Stimulated activated naive CD8-positive, alpha-beta T cell treated with anti-CD3 and anti-CD28 coated beads, Interleukin-15, Interleukin-2, amounts not matched to agents 100 U/mL and 50 U/mL, for 24 hours (primary cell): Measurements from ENCODE around the gene SLBP.

ENCODE experiments used
- ATAC-seq: fragments of 150-1000 bp; cut with Tn5 transposase; one replicate; pipeline ENCODE4 v1.10.0; 2021
- DNase-seq: peaks from one replicate; pipeline ENCODE4 v3.0.0; 2021

Gene SLBP

DNA sequence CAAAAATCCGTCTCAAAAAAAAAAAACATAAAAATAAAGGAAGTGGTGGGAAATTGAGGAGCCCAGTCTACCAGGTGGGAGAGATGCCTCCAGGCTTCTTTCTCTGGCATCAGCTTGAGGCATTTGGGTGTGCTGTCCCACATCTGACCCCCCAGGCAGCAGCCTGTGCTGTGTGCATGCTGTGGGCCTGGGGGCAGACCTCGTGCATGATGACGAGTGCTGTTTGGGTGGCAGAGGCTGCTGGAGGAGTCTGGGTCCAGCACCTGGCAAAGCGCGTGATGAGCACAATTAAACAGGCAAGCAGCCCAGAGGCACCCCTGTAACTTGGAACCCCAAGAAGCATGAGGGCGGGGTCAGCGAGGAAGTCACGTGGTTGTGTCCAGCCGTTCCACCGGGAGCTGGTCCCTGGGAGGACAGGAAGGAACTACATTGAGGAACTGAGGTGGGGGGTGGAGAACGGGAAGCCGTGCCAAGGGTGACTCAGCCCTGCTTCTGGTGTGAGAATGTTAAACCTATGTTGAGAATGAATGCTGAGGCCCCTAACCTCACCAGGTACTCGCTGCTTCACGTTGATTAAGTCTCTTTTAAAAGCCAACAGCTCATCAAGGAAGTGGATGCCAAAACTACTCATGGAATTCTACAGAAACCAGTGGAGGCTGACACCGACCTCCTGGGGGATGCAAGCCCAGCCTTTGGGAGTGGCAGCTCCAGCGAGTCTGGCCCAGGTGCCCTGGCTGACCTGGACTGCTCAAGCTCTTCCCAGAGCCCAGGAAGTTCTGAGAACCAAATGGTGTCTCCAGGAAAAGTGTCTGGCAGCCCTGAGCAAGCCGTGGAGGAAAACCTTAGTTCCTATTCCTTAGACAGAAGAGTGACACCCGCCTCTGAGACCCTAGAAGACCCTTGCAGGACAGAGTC is 15.3 kb upstream of the SLBP start:
- ATAC-seq (no peak), DNase-seq (no peak)

DNA sequence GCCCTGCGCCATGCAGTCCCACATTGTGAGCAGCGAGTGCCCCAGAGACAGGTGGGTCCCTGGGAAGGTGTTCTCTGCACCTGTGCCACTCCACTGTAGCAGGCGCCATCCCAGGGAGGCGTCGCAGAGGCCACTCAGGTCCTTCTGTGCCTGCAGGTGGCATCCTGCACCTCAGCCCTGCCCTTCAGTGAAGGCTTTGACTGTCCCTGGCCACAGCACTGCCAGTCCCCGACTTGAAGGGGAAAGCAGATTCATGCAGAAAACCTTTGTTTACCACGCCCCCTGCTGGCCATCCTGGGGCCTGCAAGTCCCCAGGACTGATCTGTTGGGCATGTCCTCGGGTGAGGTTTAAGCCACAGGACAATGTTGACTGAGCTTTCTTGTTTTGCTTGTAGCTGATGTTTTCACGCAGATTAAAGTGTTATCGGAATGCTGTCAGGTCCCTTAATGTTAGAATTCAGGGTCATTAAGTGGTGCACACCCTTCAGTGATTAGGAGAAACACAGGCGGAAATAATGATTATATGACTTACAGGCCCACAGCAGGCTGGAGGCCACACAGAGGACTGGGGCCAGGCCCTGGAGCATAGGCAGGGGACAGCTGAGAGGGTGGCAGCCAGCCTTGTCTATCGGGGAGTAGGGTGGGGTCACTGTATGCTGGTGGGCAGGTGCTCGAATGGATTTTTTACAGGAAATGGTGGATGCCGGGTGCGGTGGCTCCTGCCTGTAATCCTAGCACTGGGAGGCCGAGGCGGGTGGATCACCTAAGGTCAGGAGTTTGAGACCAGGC is 14.2 kb upstream of the SLBP start:
- DNase-seq (peak; percentile 90), ATAC-seq (peak; percentile 16)

DNA sequence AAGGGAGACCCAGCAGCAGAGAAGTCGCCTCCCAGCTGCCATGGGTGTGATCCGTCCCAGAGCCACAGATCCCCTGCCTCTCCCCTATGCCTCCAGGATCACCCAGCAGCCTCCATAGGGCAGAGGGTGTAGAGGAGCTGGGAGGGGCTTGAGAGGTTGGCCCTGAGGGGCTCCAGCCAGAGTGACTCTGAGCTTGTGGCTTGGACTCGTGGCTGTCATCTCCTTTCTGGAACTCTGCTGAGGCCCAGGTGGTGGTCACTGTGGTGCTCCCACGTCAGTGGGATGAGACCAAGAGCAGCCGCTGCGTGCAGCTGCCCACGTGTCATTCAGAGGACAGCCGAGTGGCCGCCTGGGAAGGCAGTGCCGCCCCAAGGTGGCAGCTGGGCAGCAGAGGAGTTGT is 13.4 kb upstream of the SLBP start:
- ATAC-seq (no peak), DNase-seq (no peak)

DNA sequence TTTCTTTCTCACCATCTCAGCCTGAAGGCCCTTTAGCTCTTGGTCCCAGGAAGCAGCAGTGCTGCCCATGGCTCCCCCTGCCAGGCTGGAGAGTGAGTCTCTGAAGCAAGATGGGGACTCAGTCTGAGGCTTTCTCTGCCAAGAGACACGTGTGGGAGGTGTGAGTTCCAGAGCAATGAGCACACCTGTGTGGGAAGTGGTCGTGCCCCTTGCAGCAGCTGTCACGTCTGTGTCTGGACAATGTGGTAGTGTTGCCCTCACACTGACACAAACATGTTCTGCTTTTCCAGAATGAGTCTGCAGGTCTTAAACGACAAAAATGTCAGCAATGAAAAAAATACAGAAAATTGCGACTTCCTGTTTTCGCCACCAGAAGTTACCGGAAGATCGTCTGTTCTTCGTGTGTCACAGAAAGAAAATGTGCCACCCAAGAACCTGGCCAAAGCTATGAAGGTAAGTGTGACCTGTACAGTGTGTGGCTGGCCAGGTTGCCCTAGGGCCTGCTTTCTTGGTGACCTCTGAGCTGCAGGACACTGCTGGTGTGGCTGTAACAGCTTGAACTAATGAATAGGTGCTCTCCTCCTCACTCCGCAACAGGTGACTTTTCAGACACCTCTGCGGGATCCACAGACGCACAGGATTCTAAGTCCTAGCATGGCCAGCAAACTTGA is 11.1 kb upstream of the SLBP start:
- peak; percentile 39 for ATAC-seq
- DNase-seq, result peak; percentile 62

DNA sequence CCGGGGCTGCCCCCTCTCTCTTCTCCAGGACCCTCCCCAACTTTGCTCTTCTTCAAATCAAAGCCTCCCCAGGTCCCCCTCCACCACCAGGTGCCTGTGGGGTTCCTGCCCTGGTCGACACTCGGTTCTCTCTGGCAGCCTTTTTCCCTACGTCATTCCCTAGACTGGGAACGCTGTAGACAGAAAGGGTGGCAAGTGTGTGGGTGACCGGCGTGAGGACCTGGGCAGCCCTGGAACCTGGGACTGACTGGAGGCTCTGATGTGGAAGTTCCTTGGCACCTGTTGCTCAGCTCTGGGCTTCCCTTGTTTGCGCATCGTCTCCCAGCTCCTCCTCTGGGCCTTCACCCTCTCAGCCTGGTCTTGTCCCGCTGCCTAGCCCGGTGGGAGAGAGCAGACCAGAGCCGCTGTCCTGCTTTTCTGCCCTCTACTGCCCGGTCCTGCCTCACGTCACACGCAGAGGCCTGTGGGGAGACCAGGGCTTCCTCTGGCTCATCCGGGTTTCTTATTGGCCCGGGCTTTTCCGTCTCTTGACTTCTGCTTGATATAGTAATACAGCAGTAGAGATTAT is 10.5 kb upstream of the SLBP start:
- no peak for ATAC-seq

DNA sequence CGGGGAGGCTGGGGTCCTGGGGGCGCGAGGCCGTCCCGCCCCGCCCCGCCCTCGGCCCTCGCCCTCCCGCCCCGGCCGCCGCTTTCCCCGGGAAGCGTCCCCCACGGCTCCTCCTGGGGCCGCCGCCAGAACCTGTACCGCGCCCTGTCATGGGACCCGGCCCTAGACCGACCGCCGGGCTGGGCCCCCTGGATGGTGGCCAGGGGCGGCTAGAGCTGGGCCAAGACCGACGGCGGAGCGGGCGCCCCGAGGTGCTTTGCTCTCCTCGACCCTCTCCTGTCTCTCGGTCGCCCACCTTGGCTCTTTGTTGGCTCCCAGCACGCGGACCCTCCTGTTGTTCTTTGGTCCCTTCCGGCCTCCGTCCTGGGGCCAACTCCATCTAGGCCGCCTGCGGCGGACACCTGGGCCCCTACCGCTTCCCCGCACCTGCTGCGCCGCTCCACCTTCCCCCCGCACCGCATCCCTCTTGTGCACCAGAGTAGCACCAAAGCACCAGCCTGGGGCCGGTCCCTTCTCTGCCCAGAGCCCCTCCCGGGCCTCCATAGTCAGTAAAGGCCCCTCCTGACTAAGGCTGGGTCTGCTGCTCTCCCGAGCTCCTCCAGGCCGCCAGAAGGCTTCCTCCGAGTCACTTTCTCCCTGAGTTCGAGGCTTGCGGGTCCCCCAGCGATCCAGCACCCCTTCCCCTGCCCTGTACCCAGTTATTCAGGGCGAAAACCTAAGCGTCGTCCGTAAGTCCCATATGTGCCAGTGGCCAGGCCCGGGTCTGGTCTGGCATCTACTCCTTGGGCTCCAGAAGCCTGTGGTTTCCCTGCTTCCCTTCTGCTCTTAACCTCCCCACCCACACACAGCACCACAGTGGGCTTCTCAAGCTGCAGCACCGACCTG is 9.8 kb upstream of the SLBP start:
- ATAC-seq (no peak), DNase-seq (peak; percentile 44)

More for the DNA sequence above, 10.5 kb upstream of the SLBP start:
- DNase-seq, result no peak

DNA sequence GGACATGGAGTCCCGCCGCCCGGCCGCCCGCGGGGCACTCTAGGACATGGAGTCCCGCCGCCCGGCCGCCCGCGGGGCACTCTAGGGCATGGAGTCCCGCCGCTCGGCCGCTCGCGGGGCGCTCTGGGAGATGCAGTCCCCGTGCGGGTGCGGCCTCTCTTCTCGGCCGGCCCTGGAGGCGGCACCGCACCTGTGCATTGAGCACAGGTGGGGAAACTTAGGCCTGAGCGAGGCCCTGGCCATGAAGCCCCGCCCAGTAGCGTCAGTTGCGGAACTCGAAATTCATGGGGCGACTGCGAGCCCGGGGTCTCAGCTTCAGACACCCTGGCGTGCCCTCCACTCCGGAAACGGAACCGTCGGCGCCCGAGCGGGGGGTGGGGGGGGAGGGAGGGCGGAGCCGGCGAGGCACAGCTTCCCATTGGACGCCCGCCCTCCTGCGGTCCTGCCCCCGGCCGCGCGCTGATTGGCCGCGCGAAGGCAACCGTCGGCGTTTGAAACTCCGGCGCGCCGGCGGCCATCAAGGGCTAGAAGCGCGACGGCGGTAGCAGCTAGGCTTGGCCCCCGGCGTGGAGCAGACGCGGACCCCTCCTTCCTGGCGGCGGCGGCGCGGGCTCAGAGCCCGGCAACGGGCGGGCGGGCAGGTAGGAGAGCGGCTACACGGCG is 9.0 kb upstream of the SLBP start, which contains the start of the genes TACC3 and TMEM129:
Gene TACC3, plus strand, starts transcription at position 519 of the 663 bp plus-strand sequence. CDS start 1,901 bp downstream, outside the sequence.
Gene TMEM129, minus strand, starts transcription at position 321 of the 663 bp plus-strand sequence. CDS start 486 bp downstream, outside the sequence.
- peak; percentile 85 for ATAC-seq
- peak; percentile 92 for DNase-seq

DNA sequence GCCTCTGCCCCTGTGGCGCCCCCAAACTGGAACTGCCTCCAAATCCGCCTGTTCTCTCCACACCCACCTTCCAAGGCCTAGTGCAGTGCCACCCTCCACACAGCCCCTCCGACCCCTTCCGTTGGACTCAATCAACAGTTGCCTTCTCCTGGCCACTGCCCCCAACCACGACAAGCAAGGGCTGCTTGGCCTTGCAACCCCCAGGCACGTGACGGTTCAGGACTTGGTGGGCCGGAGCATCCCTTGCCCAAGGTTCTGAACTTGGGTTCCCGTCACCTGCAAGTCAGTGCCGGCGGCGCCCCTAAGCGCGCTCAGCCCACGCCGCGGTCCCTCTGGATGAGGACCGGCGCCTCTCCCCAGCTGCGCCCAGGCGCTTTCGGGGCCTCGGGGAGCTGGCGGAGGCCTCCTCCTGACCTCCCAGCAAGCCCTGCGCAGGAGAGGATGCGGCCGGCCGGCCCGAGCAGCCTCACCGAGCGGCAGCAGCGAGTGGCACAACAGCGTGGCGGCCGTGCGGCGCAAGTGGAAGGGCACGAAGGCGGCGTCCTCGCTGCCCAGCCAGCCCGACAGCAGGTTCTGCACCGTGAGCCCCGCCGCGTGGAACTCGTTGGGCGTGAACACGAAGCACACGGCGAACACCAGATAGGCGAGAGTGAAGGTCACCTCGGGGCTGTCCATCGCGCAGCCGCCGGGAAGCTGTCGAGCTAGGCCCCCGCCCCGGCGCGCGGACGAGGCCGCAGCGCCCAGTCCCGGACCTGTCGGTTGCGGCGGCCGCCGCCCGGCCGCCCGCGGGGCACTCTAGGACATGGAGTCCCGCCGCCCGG is 8.3 kb upstream of the SLBP start:
- ATAC-seq (no peak), DNase-seq (peak; percentile 63)

DNA sequence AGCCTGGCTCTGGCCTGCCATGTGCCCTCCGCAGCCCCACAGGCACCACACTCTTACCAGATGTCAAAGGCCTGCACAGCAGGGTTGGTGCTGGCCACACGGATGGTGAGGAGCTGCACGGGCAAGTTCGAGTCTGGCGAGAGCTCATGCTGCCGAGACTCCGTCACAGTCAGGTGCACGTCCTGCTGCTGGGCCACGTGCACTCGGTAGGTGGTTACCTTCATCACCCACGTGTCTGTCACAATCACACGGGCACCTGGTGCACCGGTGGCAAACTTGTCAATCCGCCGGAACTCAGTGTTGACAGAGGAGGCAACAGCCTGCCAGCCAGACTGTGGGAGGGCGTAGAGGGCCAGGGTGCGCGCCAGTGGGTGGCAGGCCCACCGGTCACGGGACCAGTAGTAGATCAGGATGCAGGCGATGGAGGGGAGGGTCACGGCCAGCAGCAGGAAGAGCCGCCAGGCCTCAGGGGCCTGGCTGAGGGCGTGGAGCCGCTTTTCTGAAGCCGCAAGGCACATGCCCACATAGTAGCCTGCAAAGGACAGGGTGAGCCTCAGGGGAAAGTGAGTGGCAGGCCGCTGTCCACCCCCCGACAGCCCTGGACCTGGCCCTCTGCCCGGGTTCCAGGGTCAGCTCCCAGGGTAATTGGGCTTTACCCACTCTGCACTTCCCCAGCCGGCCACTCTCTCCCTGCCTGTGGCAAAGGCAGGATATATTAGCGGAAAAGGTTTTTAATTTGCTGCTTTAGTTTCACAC is 6.2 kb upstream of the SLBP start:
- DNase-seq, result no peak
- no peak for ATAC-seq

DNA sequence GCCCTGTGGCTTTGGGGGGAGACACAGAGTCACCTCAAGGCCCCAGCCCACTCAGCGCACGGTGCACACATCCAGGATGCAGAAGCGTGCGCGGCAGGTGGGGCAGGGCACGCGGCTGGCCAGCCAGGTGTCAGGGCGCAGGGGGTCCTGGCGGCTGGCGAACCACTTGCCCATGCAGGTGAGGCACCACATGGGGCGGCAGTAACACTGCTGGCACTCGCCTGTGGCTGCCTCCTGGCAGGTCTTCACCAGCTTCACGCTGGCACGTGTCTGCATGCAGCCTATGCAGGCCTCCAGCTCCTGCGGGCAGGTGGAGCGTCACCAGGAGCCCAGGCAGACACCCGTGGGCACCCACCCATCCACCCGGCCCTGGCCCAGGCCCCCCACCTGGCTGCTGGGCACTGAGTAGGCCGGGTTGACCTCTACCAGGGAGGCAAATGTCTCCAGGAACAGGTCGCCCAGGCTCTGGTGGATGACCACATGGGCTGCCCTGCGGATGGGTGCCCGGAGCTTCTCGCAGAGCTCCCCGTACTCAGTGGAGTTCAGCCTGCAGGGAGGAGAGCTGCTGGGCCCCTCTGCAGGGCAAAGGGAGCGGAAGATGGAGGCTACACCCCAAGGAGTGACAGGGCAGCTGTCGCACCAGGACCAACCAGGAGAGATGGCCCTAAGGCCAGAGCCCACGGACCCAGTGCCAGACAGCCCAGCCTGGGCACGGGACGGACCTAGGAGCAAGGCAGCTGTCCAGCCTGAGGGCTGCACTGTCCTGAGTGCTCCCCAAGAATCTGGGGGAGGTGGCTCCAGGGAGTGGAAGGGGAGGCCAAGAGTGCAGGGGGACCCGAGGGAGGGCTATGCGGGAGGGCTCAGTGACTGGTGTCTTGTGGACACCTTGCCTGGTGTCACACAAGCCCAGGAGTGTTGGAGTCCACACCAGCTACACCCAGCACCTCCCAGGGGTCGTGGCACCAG is 5.3 kb upstream of the SLBP start:
- no peak for ATAC-seq

DNA sequence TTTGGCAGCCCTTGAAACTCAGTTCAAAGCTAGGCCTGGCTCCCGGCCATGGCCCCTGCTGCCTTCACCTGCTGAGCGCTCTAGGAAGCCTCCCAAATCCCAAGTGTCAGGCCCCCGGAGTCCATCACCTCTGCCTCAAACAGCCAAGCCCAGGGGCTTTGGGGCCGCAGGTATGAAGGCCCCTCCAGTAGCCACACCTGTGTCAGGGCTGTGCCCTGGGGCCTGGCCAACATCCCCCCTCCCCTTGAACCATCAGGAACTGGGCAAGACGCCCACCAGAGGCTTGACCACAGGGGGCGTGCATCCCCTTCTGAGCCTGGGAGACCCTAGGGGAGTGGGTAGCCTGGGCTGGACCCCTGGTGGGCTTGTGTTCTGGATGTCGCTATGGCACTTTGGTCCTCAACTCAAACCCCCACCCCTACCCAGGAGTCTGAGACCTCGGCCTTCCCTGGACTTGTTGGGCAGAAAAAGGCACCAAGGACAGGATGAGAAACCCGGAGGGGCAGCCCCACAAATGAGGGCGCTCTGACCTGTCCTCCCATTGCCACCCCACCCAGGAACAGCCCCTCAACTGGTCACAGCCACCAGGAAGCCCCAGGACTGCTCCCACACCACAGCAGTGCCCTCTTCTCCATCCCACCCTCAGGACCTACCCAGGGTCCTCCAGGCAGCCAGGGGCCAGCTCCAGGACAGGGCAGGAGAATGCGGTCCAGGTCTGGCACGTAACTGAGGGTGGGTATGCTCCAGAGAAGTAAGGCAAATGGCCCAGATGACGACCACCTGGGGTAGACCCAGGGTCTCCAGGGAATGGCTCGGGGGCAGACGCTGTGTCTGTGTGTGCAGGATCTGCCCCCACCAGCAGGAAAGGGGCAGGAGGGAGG is 4.2 kb upstream of the SLBP start:
- no peak for ATAC-seq

More for the DNA sequence above, 5.3 kb upstream of the SLBP start:
- DNase-seq, result no peak

DNA sequence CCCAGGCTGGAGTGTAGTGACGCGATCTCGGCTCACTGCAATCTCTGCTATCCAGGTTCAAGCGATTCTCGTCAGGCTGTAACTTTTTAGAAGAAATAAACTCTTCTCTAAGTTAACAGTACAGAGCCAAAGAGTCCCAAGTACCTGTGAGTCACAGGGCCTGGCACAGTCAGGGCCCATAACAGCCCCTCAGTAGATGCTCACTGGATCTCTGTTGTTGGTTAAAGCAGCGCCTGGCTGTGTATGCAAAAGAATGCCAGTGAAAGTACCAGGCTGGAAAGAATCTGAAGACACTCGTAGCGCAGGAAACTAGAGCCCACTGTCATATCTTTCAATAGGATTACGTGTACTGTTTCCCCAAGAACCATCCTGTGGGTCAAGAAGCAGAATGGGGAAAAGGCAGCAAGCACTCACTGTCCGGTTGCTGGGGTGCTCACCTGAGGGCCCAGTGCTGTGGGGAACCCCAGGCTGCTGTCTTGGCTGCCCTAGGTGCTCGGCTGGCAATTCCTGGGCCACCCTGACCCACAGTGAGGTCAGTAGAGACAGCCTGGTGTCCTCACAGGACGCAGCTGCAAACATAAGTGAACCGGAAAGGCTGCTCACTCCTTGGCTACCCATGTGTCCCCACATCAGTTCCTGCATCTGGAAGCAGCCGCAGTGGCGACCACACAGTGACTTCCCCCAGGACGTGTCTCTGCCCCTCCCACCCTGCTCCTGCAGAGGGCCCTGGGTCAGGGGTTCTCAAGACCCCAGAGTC is 3.1 kb upstream of the SLBP start:
- no peak for DNase-seq
- ATAC-seq, result no peak

More for the DNA sequence above, 4.2 kb upstream of the SLBP start:
- DNase-seq, result no peak

DNA sequence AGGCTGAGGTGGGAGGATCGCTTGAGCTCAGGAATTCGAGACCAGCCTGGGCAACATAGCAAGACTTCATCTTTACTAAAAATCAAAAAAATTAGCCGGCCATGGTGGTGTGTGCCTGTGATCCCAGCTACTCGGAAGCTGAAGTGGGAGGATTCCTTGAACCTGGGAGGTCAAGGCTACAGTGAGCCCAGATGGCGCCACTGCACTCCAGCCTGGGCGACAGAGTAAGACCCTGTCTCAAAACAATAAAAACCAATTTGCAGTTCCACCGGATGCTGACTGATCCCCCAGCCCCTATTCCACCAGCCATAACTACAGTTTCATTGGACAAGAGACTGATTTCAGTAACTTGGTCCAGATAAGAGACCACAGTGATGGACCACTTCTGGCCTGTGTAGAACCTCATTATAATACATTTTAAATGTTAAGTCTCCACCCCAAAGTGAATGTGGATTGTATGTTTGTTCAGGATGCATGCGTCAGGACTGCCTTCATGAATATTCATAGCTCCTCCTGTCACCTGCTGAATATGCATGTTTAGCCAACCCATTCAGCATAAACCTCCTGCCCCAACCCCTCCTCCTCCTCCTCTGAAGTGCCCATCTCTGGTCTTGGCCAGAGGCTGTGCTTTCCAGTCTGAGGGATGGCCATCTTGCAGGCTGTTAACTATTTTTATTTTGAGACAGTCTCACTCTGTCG is 2.3 kb upstream of the SLBP start:
- ATAC-seq, result no peak

DNA sequence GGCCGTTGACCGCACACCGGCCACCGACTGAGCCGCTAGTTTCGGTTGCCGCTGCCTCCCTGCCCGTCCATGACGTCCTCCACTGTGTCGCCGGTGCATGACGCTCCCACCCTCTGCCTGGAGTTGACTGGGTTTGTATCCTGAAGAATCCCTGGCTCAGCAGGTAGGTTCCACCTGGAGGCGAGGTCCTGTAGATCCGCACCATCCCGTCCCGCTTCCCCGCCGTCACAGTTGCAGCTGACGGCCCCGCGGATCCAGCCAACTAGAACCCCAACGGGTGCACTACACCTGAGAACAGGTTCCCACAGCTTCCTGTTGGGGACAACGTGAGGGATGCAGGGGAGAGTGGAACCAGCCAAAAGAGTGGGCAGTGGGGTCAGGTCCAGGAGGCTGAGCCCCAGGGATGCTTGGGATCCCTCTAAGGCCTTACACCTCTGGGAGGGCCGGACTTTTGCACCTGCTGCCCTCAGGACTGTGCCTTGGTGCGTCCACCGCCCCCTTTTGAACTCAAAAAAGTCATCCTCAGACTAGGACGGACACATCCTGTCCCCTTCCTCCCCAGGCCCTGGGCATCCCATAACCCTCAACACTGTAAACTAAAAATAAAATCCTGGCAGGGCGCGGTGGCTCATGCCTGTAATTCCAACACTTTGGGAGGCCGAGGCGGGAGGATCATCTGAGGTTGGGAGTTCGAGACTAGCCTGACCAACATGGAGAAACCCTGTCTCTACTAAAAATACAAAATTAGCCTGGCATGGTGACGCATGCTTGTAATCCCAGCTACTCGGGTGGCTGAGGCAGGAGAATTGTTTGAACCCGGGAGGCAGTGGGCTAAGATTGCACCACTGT is 1.1 kb upstream of the SLBP start:
- DNase-seq (no peak), ATAC-seq (peak; percentile 3)

More for the DNA sequence above, 2.3 kb upstream of the SLBP start:
- DNase-seq, result no peak
